Activated T-cell treated with anti-CD3 and anti-CD28 coated beads for 48 hours (primary cell): Measurements from ENCODE around the gene AFF1.
"Not testable (repeated sequence)": the region's sequence is repeated elsewhere in the genome, so short reads cannot be mapped to it uniquely, and the experiment has no call there.

Experiments used
- DNase-seq: peaks from one replicate; pipeline ENCODE4 v3.0.0-alpha.2; 2020; ENCODE audit warnings: low read depth

The AFF1 gene

DNA sequence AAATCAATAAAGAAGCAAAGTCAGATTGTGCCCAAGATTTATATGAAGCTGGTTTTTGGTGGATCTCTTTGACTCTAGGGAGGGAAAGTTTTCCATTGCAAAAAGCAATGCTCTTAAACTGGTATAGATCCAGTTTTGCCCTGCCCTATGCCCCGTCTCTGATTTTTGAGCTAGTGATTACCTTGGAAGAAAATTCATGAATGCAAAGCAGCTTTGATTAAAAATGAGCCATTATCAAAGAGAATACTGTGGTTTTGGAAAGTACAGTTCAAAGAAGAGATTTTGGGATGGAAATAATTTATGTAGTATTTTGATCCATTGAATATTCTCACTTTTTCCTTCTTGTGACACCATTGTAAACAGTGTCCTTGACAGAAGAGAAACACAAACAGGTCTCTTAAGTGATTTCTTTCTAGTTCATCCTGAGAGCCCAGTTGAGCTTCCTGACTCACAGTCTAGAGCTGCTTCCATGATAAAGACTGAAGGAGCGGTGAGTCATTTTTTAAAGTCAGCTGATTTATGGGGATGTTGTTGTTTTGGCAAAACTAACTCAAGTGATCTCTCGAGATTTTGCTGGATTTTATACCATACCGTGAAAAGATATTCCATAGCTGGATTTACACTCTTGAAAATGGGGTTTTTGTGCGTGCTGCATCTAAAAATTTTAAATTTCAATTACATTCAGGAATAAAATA is 76.7 kb downstream of the AFF1 start:
- DNase-seq = no peak

DNA sequence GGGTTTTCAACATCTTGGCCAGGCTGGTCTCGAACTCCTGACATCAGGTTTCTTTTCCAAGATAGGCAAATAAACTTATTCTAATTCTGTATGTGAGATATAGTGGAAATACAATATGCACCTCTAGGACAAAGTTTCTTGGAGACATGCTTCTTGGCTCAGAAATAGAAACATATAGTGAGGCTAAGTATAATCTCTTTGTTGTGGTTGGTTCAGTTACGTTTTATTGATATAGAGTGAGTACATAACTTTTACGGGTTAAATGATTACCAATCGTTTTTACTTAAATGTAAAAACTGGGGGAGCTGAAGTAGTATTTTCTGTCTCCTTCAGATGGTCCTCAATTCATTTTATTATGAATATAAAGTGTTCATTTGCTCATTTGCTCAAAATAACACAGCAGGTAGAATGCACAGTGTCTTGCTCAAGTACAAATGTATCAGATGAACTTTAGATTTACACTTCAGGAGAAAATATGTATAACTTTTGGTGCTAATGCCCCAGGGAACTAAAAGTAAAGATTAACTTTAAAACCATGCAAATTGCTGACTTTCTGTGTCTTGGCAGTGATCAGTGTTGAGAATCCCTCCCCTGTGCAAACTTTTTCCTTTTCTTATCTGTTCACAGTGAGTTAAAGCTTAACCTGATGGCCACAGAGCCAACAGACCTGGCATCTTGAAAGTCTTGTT is 77.6 kb downstream of the AFF1 start:
- DNase-seq = no peak

DNA sequence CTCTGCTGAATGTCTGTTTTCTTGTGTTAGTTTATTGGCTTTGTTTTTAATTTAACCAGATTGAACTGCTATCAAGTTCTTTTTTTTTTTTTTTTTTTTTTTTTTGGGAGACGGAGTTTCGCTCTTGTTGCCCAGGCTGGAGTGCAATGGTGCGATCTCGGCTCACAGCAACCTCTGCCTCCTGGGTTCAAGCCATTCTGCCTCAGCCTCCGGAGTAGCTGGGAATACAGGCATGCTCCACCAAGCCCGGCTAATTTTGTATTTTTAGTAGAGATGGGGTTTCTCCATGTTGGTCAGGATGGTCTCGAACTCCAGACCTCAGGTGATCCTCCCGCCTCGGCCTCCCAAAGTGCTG is 78.1 kb downstream of the AFF1 start:
- DNase-seq = not testable (repeated sequence)

DNA sequence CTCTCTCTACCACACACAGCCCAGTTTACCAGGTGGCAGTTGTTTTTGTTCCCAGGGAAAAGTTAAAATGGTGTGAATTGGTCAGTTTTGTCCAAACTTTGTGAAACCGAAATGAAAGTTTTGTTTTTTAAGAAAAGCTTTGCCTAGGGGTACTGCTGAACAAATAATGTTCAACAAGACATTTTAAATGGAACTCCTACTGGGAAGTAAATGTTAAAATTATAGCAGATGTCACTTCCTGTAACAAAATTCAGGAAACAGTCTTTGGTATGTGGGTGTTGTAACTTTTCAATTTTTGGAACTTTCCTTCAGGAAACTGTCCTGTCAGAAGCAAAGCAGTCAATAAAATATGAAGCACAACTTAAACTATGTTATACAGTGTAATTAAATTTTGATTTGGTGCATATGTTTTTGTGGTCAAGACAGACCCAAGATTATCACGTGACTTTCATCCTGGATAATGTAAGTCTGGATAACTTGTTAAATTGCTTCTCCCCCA is 79.5 kb downstream of the AFF1 start:
- no peak for DNase-seq

DNA sequence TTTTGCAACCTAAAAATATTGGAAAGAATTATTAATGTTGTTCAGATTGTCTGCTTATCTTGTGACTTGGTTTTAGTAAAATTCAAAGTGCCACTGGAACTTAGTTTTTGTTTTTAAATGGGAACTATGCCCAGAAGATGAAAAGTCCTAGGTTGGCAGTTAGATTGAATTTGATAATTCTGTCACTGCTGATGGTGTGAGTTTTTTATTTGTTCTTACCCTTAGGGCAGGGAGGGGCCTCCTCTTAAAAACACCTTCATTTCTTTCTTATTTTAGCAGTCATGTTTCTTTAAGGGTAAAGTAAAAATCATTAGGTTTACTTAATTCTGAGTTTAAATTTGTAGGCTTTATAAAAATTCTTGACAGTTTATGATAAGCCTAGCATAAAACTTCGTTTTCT is 80.6 kb downstream of the AFF1 start:
- DNase-seq = no peak

DNA sequence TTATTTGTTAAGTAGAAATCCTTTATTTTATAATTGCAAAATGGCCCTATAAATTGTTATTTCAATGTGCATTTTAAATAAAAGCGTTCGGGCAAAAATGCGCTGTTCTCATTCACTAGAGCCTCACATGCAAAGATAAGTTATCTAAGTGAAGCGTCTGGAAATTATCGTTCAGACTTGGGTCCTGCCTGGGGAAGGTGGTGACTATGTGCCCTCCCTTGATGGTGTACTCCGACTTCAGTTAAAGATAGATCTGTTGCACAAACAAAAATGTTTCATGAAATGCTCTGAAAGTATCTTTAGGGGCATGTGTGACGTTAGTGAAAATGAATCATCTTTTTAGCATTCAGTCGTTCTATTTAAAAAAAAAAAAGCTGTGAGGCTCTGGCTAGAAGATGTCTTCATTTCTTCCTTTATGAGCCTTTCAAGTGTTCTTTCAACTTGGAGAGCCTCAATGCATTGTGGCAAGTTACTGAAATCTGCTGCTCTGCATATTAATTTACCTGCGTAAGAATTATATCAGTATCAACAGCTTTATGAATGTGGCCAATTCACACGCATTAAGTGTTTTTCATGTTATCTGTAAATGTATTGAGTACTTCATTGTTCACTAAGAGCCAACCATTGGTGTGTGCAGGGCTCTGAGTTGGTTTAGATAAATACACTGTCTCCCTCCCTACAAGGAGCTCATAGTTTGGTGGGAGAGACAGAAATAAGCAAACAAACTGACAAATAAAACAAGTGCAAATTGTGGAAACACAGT is 83.0 kb downstream of the AFF1 start:
- no peak for DNase-seq

DNA sequence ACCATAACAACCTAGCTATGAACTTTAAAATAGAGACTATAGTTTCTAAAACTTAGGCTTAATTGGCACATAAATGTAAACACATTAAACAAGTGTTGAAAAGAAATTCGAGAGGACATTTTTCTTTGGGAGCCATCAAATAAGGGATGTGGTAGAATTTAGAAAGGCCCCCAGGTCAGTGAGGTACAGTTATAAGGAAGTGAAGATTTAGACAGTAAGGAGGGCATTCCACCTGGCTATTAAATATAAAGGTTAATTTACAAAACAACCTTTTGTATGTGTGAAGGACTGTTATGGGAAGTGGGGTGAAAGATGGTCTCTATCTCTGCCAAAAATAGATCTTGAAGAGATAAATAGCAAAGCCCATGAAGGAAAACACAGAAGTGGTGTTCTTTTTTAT is 83.9 kb downstream of the AFF1 start:
- no peak for DNase-seq

DNA sequence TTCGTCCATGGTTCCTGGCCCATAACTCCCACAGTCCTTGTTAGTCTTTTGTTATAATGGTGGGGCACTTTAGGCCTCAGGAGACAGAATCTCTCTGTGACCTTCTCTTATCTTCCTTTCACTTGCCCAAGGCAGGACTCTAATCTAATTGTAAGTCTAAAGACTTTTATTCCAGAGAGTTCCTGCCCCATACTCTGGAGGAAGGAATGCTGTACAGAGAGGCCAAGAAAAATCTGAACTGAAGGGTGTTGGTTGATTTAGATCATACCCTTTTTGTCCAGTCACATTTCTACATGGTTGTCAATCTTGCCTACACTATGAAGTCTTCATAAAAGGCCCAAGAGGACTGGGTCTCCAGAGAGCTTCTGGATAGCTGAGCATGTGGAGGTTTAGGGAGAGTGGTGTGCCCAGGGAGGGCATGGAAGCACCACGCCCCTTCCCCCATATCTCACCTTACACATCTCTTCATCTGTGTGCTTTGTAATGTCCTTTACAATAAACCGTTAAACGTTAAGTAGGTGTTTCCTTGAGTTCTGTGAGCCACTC is 84.5 kb downstream of the AFF1 start:
- no peak for DNase-seq

DNA sequence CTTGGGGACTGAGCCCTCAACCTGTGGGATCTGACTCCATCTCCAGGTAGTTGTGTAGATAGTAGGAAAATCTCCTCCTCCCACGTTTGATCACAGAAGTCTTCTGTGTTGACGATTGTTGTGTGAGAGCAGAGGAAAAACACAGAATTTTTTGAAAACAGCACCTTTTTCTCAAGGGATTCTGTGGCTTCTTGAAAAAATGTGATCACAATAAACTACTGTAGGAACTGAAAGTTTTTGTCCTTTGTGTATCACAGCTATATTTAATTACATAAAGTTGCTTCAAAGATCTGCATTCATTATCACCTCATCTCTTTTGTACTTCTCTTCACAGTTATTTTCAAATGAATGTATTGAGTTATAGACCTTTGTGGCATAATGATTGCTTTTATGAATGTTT is 85.1 kb downstream of the AFF1 start:
- no peak for DNase-seq

DNA sequence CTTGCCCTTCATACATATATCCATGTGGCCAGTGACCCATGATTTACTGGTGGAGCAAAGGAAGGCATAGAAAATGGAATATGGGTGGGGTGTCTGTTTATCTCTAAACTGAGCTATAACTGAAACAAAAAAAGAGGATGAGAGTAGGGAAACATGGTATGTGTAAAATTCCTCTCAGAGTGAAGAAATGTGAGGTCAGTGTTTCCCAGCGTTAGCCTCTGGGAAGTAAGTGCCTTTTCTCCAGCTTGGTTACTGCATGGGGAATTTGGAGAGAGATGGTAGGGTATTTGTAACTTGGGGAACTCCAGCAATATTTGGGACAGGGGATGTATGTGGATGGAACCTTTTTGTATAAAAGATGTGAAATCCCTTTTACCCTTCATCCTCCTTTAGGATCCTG is 89.4 kb downstream of the AFF1 start:
- DNase-seq = no peak

DNA sequence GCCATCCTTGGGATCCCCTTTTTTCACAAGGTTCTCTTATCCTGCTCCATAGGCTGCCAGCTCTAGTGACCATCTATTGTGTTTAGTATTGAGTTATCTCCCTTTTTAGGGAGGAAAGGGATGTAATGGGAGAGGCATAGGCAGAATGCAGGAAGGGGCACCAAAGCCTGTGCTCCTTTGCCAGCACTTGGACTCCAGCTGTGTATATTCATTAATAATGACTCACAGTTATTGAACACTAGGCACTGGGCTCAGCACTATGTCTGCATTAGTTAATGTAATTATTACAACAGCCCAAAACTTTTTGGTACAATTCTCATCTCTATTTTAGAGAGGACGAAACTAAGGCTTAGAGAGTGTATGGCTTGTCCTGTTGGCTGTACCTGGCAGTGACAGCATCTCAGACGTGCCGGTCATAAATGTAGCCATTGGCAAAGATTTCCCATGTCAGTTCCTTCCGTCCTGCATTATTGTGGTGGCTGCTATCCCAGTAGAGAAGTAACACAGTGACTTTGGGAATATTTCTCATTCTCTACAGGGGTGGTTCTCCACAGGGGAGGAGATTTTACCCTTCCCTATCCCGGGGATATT is 90.3 kb downstream of the AFF1 start:
- DNase-seq = no peak

DNA sequence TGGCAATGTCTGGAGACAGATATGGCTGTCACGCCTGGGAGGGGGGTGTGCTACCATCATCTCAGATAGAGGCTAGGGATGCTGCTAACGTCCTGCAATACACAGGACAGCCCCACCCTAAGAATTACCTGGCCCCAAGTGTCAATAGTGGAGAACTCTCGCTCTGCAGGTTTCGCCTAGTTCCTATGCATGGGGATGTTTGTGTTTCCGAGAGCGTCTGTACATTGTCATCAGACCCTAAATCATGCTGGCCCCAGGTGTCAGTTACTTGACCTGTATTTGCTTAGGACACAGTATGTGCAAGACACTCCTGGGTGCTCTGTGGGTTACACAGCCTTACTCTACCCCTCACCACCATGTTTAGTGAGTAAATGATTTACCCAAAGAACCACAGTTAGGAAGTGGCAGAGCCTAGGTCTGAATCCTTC is 90.8 kb downstream of the AFF1 start:
- no peak for DNase-seq

DNA sequence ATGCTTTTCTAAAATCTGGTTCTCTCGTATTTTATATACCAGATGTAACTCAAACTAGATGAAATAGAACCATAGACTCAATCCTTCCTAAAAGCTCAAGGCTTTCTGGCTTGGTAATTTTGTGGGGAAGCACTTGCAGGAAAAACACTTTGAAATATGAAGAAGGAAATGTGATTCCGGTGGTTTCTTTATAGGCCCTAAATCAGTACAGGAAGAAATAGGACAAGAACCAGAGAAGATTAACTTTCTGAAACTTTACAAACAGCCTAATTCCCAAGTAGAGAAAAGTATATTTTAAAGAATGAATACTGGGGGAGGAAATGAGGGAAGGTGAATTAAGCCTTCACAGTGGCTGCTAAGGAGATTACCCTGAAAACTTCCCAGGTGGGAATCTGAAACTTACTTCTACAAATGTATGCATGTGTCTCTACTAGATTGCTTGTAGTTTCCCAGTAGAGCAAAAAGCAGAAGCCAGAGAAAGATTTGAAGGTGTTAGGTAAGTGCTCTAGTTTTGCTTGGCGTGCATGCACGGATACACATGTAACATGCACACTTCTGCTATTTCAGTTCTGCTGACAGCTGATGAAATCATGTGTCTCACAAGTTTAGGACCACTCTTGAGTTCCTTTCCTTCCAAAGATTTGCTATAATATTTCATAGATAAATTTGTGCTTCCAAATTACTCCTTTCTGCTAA is 92.1 kb downstream of the AFF1 start:
- DNase-seq = no peak

DNA sequence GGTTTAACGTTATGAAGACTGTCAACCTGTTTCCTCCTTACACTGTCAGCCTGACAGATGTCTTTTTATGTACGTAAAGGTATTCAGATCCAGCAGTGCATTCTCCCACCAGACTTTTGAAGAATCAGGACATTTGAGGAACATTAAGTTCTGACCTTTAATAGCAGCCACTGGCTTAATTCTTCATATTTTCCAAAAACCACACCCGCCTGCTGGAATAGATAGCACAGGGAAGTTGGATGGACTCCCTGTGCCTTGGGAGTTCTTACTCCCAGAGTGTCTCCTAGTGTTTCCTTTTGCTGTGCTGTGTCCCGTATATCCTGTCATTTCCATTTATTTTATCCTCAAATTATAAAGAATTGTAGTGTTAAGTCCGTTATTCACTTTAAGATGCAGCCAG is 94.5 kb downstream of the AFF1 start:
- DNase-seq = no peak

DNA sequence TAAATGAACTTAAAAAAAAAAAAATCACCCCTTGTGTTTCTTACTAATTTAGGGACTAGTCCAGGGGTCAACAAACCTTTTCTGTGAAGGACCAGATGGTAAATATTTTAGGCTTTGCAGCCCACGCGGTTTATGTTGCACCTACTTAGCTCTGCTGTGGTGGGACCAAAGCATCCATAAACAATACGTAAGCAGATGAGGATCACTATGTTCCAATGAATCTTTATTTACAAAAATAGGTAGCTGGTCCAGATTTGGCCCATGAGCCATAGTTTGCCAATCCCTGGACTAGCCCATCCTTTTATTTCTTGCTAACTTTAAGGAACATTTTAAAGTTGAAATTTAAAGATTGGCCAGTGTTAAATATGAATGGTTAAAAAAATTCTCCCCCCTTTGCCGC is 95.3 kb downstream of the AFF1 start:
- no peak for DNase-seq

DNA sequence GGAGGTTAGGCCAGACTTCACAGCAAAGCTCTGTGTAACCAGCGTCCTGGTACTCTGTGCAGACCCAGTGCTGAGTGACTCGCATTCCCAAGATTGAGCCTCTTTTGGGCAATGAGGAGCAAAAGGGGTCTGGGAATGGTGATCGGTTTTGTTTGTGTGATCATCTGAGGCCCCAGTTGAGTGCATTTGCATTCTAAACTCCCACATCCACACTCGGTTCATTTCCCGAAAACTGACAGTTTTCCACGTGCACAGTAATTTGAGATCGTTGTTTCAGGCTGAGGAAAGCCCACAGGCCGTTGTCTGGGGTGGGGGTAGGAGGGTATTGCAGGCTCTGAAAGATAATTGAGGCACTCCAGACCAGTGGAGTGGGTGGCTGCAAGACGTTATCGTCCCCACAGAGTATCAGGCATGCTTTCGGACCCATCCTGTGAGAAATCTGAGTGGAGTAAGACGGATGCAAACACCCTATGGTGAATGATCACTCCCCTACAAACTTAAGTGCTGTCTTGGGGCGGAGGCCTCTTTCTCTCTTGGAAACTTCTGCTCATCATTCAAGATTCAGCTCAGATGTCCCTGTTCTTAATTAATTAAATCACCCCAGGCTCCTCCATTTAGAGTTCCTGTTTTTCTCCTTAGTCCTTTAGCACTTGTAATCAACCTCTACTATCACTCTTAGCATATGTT is 96.1 kb downstream of the AFF1 start:
- no peak for DNase-seq

DNA sequence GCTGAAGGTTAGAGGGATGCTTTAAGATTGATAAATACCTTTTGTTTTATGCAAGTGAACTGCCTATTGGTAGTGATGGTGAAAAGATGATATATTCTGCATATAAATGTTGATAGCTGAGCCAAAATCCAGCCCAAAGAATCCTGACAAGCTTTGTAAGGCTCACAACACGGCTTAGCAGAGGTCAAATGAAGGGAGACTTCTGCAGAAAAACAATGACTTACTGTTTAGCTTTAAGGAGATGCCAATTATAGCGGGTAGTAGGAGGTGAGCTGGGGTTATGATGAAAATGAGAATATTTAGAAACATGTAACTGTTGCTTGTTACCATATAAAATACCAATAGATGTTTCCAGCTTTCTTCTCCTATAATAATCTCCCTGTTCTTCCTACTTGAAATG is 97.1 kb downstream of the AFF1 start:
- DNase-seq = no peak

DNA sequence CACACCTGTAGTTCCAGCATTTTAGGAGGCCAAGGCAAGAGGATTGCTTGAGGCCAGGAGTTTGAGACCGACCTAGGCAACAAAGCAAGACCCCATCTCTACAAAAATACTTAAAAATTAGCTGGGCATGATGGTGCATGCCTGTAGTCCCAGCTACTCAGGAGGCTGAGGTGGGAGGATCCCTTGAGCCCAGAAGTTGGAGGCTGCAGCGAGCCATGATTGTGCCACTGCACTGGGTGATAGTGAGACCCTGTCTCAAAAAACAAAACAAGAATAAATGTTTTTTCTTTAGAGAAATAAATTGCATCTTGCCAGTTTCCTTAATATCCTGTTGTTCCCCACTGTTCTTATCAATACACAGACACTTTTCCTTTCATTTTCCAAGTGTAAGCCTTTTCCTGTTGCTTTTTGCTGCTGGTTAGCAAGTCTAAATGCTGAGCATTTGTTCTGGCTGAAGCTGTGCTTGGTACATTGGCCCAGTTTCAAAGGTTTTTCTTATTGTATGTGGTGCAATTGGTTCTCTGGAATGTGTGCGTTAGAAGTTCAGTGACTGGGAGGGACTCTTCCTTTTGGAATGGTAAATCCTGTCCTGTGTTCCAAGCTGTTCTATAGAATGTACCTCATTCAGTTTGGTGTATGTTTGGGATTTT is 98.2 kb downstream of the AFF1 start:
- DNase-seq = no peak

DNA sequence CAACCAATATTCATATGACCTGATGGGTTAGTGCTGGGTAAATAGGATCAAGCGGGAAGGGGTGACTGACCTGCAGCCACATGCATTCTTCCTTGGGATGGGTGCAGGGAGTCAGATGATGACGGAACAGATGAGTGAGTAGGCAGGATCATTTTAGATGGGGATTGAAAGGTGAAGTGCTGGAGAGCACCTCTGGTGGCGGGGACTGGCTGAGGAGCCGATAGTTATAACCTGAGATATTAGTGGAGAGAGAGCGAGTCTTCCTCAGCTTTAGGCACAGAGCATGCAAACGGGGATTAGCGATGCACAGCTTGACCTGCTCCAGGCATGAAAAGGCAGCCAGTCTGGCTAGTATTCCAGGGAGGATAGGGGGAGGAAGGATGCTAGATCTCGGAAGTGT is 99.1 kb downstream of the AFF1 start:
- no peak for DNase-seq

DNA sequence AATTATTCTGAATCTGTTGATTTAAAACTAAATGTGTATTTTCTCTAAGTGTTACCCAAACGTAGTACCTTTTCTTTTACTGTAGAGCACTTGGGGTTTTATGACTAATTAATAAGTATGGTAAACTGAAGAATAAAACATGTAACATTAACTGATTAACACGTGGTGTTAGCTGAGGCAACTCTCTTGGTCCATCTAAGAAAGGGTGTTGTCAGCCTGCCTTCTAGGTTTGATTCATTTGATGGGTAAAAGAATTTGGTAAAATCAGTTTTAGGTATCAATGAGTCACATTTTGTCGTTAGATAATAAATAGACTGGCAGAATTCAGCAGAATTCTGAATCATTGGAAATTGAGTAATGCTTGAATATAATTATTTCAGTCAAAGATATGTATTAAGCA is 99.7 kb downstream of the AFF1 start:
- no peak for DNase-seq
